ENCODE data around the gene TEKTIP1.
"Not testable (repeated sequence)": the region's sequence is repeated elsewhere in the genome, so short reads cannot be mapped to it uniquely, and the experiment has no call there.

Gene TEKTIP1

GRCh38 chr19:3501780-3502179 lies 37.2 kb upstream of the TEKTIP1 start:
- DNase-seq (ENCODE audit: insufficient read length, low spot score) = no peak
- TF ChIP-seq CTCF (IDR thresholded peaks at IDR 0.05; ENCODE audit: insufficient read depth, missing control alignments) = no peak
- FAIRE-seq = no peak

- FAIRE-seq = no peak
- TF ChIP-seq CTCF (IDR thresholded peaks at IDR 0.05; ENCODE audit: insufficient read depth, missing control alignments) = no peak
- DNase-seq (ENCODE audit: insufficient read length, low spot score) = no peak
These were observed 35.9 kb upstream of the TEKTIP1 start for GRCh38 chr19:3503036-3503572.

GRCh38 chr19:3504735-3505134 lies 34.2 kb upstream of the TEKTIP1 start:
- no peak for FAIRE-seq
- TF ChIP-seq CTCF (IDR thresholded peaks at IDR 0.05; ENCODE audit: insufficient read depth, missing control alignments) = no peak
- no peak for DNase-seq (ENCODE audit: insufficient read length, low spot score)

- FAIRE-seq = no peak
- no peak for TF ChIP-seq CTCF (IDR thresholded peaks at IDR 0.05; ENCODE audit: insufficient read depth, missing control alignments)
- peak; percentile 99 for DNase-seq (ENCODE audit: insufficient read length, low spot score)
These were observed 33.2 kb upstream of the TEKTIP1 start, which contains the start of gene FZR1 for GRCh38 chr19:3505598-3506383. FZR1 (plus strand) TSS chr19:3506311; CDS start chr19:3522990, 16,679 bp downstream.

GRCh38 chr19:3506384-3507340 lies 32.3 kb upstream of the TEKTIP1 start:
- no peak for TF ChIP-seq CTCF (IDR thresholded peaks at IDR 0.05; ENCODE audit: insufficient read depth, missing control alignments)
- no peak for DNase-seq (ENCODE audit: insufficient read length, low spot score)
- no peak for FAIRE-seq

- DNase-seq (ENCODE audit: insufficient read length, low spot score) (no peak), FAIRE-seq (no peak)
- no peak for TF ChIP-seq CTCF (IDR thresholded peaks at IDR 0.05; ENCODE audit: insufficient read depth, missing control alignments)
These were observed 31.4 kb upstream of the TEKTIP1 start for GRCh38 chr19:3507371-3508120.

- not testable (repeated sequence) for DNase-seq (ENCODE audit: insufficient read length, low spot score); FAIRE-seq
These were observed 30.8 kb upstream of the TEKTIP1 start for GRCh38 chr19:3508121-3508661.
